Measurements from ENCODE around the gene PDXP.
A peak's percentile ranks its signal among the peaks of the same experiment; 100 is the strongest.

DNA sequence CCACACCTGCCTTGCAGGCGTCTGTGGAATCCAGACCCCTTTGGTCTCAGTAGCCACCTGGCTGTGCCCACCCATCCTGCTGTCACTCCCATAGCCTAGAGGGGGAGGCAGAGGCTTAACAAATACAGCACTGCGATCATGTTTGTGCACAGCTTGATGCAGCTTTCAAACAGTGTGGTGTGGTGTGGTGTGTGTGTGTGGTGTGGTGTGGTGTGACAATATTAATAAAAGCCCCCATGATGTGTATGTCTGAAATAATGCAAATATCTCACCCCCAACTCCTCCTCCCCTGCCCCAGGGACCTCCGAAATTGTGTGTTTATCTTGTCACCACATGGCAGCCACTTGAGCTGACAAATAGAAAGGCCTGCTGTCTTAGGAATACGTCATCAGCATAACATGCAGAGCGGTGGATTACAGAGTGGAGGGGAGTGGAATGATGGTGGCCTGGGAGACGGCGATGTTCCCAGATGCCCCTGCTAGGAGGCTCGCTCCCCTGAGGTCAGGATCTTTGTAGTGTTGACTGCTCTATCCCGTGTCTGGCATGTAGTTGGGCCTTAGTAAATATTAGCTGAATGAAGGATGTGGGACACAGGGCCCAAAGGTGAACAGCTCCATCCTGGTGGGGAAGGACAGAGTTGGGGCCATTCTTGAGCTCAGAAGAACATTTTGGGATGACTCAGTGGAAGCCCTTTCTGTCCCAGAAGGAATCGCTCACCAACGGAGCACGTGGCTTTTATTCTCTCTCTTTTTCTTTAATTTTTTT lies 2.8 kb downstream of the PDXP start:
- TF ChIP-seq EZH2phosphoT487 (IDR thresholded peaks at IDR 0.05; ENCODE audit: low read length) = no peak
- TF ChIP-seq, protein P1, sequence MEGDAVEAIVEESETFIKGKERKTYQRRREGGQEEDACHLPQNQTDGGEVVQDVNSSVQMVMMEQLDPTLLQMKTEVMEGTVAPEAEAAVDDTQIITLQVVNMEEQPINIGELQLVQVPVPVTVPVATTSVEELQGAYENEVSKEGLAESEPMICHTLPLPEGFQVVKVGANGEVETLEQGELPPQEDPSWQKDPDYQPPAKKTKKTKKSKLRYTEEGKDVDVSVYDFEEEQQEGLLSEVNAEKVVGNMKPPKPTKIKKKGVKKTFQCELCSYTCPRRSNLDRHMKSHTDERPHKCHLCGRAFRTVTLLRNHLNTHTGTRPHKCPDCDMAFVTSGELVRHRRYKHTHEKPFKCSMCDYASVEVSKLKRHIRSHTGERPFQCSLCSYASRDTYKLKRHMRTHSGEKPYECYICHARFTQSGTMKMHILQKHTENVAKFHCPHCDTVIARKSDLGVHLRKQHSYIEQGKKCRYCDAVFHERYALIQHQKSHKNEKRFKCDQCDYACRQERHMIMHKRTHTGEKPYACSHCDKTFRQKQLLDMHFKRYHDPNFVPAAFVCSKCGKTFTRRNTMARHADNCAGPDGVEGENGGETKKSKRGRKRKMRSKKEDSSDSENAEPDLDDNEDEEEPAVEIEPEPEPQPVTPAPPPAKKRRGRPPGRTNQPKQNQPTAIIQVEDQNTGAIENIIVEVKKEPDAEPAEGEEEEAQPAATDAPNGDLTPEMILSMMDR (IDR thresholded peaks at IDR 0.05; ENCODE audit: low read length) = peak; percentile 19
